H1 (cell line): ENCODE data around the gene FAM200B. TPM values are rescaled to one million over a fixed set of nuclear protein-coding genes. Genes with fewer than 3 reads are reported as not detected.

Experiments used
- JUND ChIP-seq: IDR thresholded peaks from 2 replicates; pipeline ENCODE4 v1.6.1; 2011; ENCODE audit warnings: mild to moderate bottlenecking, improper control_type of control experiment, low read length
- NANOG ChIP-seq: IDR thresholded peaks from 2 replicates; pipeline ENCODE4 v1.6.1; 2011; ENCODE audit warnings: low read length, low read depth, mild to moderate bottlenecking, inconsistent platforms; ENCODE audit not compliant: insufficient read depth, poor library complexity, severe bottlenecking
- POLR2AphosphoS5 ChIP-seq: IDR thresholded peaks from 2 replicates; pipeline ENCODE4 v1.6.1; 2011; ENCODE audit warnings: low read depth, low read length
- TBP ChIP-seq: IDR thresholded peaks from 2 replicates; pipeline ENCODE4 v1.6.1; 2011; ENCODE audit warnings: low read depth, low read length, improper control_type of control experiment
- polyA plus RNA-seq, 7 experiments: library from polyadenylated mRNA; depleted of rRNA in 3 of 7; stranded (reverse) in 5 of 7; unstranded in 2 of 7; fragments of >200 nt in 5 of 7; fragments of 200-250 nt in 2 of 7; gene quantifications; 1 replicate in 5 of 7; 2 replicates in 1 of 7; 4 replicates in 1 of 7; pipeline versions ENCODE4 v1.2.1 to v1.2.3, GENCODE V29; 2011 to 2013; ENCODE audit warnings: missing spikeins in 2 of 7, mixed read lengths in 2 of 7
- total RNA-seq: library from RNA; stranded (reverse); fragmentation: NEBNext Ultra II Directional; extraction: Animal tissue kit (Norgen Biotek cat#: 25700); gene quantifications from 2 replicates; pipeline ENCODE4 v1.2.1, GENCODE V29; 2021
- TF ChIP-seq, protein P1 (sequence below), 3 experiments: IDR thresholded peaks; 1 replicate in 2 of 3; 2 replicates in 1 of 3; pipeline versions ENCODE4 v1.5.1 to v1.6.1; 2011; ENCODE audit warnings: low read length in 3 of 3, mild to moderate bottlenecking in 3 of 3, inconsistent platforms in 2 of 3, low read depth in 1 of 3, moderate library complexity in 1 of 3; ENCODE audit not compliant: insufficient read depth in 1 of 3; ENCODE audit errors: control extremely low read depth in 1 of 3

The FAM200B gene
- total and polyA plus RNA-seq, 2 of the 8 experiments (the other 6 are each of a cell fraction or from before 2014, with no cell fraction given), result 10.7 to 23.7 TPM

DNA sequence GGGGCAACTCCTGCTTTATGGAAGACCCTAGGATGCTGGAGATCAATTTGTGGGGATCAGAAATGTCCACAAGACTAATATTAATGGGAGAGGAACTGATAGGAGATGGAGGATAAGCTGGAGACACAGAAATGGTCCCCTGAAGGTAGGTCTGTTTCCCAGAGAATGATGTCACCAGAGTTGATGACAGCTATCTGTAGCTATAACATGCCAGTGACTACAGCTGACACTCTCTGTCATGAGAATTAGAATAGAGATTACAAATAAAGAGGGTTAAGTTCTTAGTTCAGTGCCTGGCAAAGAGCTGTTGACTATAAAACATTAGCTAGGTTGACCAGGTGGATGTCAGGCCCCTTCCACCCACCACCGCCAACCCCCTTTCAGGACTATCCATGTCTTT lies 30.6 kb downstream of the FAM200B start (continued):
- TF ChIP-seq, protein P1, sequence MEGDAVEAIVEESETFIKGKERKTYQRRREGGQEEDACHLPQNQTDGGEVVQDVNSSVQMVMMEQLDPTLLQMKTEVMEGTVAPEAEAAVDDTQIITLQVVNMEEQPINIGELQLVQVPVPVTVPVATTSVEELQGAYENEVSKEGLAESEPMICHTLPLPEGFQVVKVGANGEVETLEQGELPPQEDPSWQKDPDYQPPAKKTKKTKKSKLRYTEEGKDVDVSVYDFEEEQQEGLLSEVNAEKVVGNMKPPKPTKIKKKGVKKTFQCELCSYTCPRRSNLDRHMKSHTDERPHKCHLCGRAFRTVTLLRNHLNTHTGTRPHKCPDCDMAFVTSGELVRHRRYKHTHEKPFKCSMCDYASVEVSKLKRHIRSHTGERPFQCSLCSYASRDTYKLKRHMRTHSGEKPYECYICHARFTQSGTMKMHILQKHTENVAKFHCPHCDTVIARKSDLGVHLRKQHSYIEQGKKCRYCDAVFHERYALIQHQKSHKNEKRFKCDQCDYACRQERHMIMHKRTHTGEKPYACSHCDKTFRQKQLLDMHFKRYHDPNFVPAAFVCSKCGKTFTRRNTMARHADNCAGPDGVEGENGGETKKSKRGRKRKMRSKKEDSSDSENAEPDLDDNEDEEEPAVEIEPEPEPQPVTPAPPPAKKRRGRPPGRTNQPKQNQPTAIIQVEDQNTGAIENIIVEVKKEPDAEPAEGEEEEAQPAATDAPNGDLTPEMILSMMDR (IDR thresholded peaks at IDR 0.05; ENCODE audit: control extremely low read depth in 1 of 3, insufficient read depth in 1 of 3, low read depth in 1 of 3, low read length in 3 of 3), result no peak
- TF ChIP-seq NANOG (no peak), POLR2AphosphoS5 (no peak), TBP (no peak), JUND (no peak)
